ENCODE measurements around the gene KLHL35. TPM values are rescaled to one million over a fixed set of nuclear protein-coding genes. Genes with fewer than 3 reads are reported as not detected.

Gene KLHL35
- total RNA-seq, 1 donor from 2014 or later = 2.3 TPM

DNA sequence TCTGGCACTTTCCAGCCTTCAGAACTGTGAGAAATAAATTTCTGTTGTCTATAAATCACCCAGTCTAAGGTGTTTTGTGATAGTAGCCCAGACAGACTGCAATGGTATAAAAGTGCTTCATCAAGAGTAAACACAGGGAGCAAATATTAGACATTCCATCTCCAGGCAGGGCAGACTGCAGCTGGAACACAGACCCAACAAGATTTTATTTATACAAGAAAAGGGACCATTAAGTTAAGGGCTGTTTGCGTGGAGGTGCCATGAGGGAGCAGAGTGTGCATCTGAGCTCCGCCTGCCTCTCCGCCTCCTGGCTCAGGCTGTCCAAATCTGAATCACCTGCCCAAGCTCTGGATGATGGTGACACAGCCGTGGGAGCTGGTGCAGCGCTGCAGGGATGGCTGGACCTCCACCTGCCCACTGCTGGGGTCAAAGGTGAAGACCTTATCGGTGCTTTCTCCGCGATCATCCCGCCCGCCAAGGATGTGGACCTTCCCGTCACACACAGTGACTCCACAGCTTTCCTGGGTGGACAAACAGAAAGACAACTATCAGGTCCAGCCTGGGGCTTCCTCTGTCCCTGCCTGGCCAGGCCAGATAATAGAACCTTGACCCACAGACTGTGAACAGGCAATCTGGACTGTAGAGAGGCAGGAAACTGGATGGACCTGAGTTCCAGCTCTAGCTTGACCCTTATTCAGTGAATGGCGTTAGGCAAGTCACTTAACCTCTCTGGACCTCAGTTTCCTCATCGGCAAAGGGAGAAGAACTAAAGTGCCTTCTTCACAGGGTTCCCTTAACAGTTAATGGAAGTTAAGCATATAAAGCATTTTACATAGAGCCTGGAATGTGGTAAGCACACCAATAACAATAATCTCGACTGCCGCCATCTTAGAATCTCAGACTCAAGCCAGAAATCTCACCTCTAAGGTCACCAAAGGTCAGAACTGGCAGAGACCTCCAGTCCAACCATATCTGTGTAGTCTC lies 10.5 kb downstream of the KLHL35 start:
- peaks cover 16% of the 10 kb centered on the region for H3K4me1 Mint-ChIP-seq (ENCODE audit: unreplicated experiment)
- no peak overlapping the region for H3K27ac Mint-ChIP-seq (ENCODE audit: unreplicated experiment)
- H3K9me3 Mint-ChIP-seq (ENCODE audit: unreplicated experiment) = no peaks in the 10 kb centered on the region
- TF ChIP-seq, protein P1, sequence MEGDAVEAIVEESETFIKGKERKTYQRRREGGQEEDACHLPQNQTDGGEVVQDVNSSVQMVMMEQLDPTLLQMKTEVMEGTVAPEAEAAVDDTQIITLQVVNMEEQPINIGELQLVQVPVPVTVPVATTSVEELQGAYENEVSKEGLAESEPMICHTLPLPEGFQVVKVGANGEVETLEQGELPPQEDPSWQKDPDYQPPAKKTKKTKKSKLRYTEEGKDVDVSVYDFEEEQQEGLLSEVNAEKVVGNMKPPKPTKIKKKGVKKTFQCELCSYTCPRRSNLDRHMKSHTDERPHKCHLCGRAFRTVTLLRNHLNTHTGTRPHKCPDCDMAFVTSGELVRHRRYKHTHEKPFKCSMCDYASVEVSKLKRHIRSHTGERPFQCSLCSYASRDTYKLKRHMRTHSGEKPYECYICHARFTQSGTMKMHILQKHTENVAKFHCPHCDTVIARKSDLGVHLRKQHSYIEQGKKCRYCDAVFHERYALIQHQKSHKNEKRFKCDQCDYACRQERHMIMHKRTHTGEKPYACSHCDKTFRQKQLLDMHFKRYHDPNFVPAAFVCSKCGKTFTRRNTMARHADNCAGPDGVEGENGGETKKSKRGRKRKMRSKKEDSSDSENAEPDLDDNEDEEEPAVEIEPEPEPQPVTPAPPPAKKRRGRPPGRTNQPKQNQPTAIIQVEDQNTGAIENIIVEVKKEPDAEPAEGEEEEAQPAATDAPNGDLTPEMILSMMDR (IDR thresholded peaks at IDR 0.05) = no peak
- no peak overlapping the region for H3K4me3 Mint-ChIP-seq (ENCODE audit: unreplicated experiment)
- H3K36me3 Mint-ChIP-seq (ENCODE audit: unreplicated experiment) = peaks cover 4% of the 10 kb centered on the region
- DNase-seq (ENCODE audit: extremely low spot score, unreplicated experiment) = no peak
- H3K27me3 Mint-ChIP-seq (ENCODE audit: unreplicated experiment) = no peaks in the 10 kb centered on the region

- DNase-seq (ENCODE audit: extremely low spot score, unreplicated experiment) = no peak
- no peak overlapping the region for H3K27ac Mint-ChIP-seq (ENCODE audit: unreplicated experiment)
- no peaks in the 10 kb centered on the region for H3K9me3 Mint-ChIP-seq (ENCODE audit: unreplicated experiment)
- H3K27me3 Mint-ChIP-seq (ENCODE audit: unreplicated experiment) = no peaks in the 10 kb centered on the region
- TF ChIP-seq, protein P1 (IDR thresholded peaks at IDR 0.05) = no peak
- H3K4me3 Mint-ChIP-seq (ENCODE audit: unreplicated experiment) = no peak overlapping the region
- peaks cover 4% of the 10 kb centered on the region for H3K36me3 Mint-ChIP-seq (ENCODE audit: unreplicated experiment)
- peaks cover 16% of the 10 kb centered on the region for H3K4me1 Mint-ChIP-seq (ENCODE audit: unreplicated experiment)
Observed at GRCh38 chr11:75421902-75422247, 11.1 kb downstream of the KLHL35 start.

DNA sequence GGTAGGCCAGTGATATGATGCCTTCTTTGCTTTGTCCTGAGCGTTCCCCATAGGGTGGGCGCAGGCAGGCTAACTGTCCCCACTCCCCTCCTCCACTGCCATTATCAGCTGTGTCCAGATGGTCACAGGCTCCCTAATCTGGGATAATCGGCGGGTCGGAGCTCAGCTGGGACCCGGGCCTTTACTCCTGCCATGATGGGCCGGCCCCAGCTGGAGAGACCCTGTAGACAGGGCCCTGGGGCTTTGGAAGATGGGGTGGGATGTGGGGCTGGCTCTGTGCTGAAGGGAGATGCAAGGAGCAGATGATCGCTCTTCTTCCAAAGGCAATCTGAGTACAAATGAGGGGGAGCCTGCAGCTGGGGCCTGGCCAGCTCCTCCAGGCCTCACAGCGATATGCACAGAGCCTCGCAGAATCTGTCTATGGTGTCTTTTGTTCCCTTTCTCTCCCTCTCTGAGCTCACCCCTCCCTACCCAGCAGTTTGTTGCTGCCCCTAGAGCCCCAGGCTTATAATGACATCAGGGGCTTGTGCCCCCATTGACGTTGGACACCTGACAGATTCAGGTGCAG lies 11.9 kb downstream of the KLHL35 start:
- DNase-seq (ENCODE audit: extremely low spot score, unreplicated experiment) = no peak
- Mint-ChIP-seq H3K27ac (ENCODE audit: unreplicated experiment) (no peak overlapping the region), H3K36me3 (ENCODE audit: unreplicated experiment) (peaks cover 4% of the 10 kb centered on the region), H3K4me3 (ENCODE audit: unreplicated experiment) (no peak overlapping the region), H3K9me3 (ENCODE audit: unreplicated experiment) (no peaks in the 10 kb centered on the region), H3K27me3 (ENCODE audit: unreplicated experiment) (no peaks in the 10 kb centered on the region), H3K4me1 (ENCODE audit: unreplicated experiment) (peaks cover 16% of the 10 kb centered on the region)
- TF ChIP-seq, protein P1 (IDR thresholded peaks at IDR 0.05) = no peak

DNA sequence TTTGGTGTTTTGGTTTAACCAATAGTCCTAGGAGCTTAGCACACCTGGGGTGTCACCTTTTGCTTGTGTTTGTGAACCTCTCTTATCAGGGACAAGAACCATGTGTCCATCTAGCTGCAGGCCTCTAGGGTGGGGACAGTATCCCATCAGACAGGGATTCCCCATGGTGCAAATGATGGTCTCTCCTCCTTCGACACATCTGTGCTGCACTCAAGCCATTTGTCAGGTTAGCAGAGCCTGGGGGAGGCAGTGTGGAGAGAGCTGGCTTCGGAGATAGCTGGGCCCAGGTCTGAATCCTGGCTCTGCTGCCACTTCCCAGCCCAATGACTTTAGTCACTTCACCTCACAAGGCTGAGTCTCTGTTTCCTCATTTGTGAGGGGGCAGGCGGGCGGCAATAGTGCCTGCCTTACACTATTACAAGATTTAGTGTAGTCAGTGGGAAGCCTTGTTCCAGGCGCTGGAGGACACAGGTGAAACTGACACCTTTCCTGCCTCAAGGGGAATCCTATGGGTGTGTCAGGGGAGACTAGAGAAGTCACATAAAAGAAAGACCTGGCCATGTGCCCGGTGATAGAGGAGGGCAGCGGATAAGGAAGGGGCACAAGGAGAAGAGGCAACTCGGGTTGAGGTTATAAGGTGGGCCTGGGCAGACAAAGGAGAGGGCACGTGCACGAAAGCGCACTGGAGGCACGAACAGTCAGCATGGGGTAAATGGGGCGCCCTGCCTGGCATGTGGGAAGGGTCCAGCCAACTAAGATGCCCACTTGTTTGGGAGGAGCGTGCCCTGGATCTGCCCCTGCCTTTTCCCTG lies 12.6 kb downstream of the KLHL35 start:
- Mint-ChIP-seq H3K27ac (ENCODE audit: unreplicated experiment) (peak overlapping the region; percentile 18), H3K9me3 (ENCODE audit: unreplicated experiment) (no peaks in the 10 kb centered on the region), H3K27me3 (ENCODE audit: unreplicated experiment) (no peaks in the 10 kb centered on the region), H3K4me3 (ENCODE audit: unreplicated experiment) (no peak overlapping the region), H3K36me3 (ENCODE audit: unreplicated experiment) (peaks cover 4% of the 10 kb centered on the region), H3K4me1 (ENCODE audit: unreplicated experiment) (peaks cover 16% of the 10 kb centered on the region)
- DNase-seq (ENCODE audit: extremely low spot score, unreplicated experiment) = no peak
- TF ChIP-seq, protein P1 (IDR thresholded peaks at IDR 0.05) = no peak
